Uterus (tissue), 4 donors: ENCODE data around the gene EZH2. TPM values are rescaled to one million over a fixed set of nuclear protein-coding genes. Genes with fewer than 3 reads are reported as not detected.

Experiments used
- DNase-seq, 2 donors: peaks; one replicate each; pipeline ENCODE4 v3.0.0-alpha.2; 2019 to 2020
- H3K27ac ChIP-seq, 2 donors: fragments of 200-600 bp; sonication (generic); 1 replicate in 1 of 2; 2 replicates in 1 of 2; pipeline ENCODE4 v1.5.1; 2016 to 2018
- H3K27me3 ChIP-seq, 2 donors: fragments of 200-600 bp; sonication (generic); one replicate each; pipeline ENCODE4 v1.5.1; 2018 to 2019; ENCODE audit warnings: control low read depth in 1 of 2
- H3K36me3 ChIP-seq, 2 donors: fragments of 200-600 bp; sonication (generic); one replicate each; pipeline ENCODE4 v1.5.1; 2019; ENCODE audit warnings: control low read depth in 1 of 2
- H3K4me1 ChIP-seq, 2 donors: fragments of 200-600 bp; sonication (generic); one replicate each; pipeline ENCODE4 v1.5.1; 2018 to 2019; ENCODE audit warnings: control low read depth in 1 of 2
- H3K4me3 ChIP-seq, 2 donors: fragments of 200-600 bp; sonication (generic); 1 replicate in 1 of 2; 2 replicates in 1 of 2; pipeline ENCODE4 v1.5.1; 2018 to 2019; ENCODE audit warnings: mild to moderate bottlenecking in 1 of 2
- H3K9me3 ChIP-seq, 2 donors: fragments of 200-600 bp; sonication (generic); one replicate each; pipeline ENCODE4 v1.5.1; 2019; ENCODE audit warnings: control low read depth in 1 of 2
- POLR2A ChIP-seq, 2 donors: fragments of 450-650 bp; IDR thresholded peaks; one replicate each; pipeline ENCODE4 v1.6.1; 2016; ENCODE audit warnings: antibody characterized with exemption in 2 of 2, mild to moderate bottlenecking in 1 of 2, moderate library complexity in 1 of 2
- intact Hi-C: fragments of 100-400 bp; cut with DNase I; formaldehyde crosslinking; loops from one replicate; pipeline ENCODE4 v1.15.1; 2023; ENCODE audit warnings: low total_unique reads
- total RNA-seq, 4 donors: library from RNA; depleted of rRNA in 3 of 4; stranded (reverse); fragments of >200 nt in 3 of 4; gene quantifications; one replicate each; pipeline versions ENCODE4 v1.1.0 to v1.2.4, GENCODE V29; 2014 to 2023
- TF ChIP-seq, protein P1 (sequence below), 4 experiments: fragments of 200-600 bp in 2 of 4; fragments of 450-650 bp in 2 of 4; sonication (generic) in 2 of 4; IDR thresholded peaks; one replicate each; pipeline ENCODE4 v1.5.1; 2016 to 2019; ENCODE audit warnings: antibody characterized with exemption in 4 of 4, mild to moderate bottlenecking in 2 of 4, moderate library complexity in 1 of 4
- donor health status: DM: yes; HTN: yes; CAD: no.

EZH2 gene
- total RNA-seq, 4 donors from 2014 or later, result 1.2 to 35.3 (median 2.1) TPM

DNA sequence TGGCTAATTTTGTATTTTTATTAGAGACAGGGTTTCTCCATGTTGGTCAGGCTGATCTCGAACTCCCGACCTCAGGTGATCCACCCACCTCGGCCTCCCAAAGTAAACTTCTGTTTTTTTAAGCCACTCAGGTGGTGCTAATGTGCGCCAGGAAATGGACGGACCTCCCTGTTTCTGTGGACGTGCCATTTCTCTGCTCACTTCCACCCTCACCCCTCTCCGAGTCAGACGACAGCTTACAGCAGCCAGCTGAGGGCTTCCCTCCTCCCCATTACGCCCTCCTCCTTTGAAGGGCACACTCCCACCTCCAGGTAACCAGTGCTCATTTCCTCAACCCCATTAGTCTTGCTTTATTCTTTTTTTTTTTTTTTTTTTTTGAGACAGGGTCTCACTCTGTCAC lies 41.7 kb upstream of the EZH2 start:
- intact Hi-C loops, result no loop called here
- no peak for DNase-seq
- Histone ChIP-seq H3K4me3 (no peak overlapping the region), H3K27ac (no peak overlapping the region), H3K4me1 (no peaks in the 10 kb centered on the region), H3K9me3 (no peaks in the 10 kb centered on the region), H3K36me3 (no peaks in the 10 kb centered on the region), H3K27me3 (no peaks in the 10 kb centered on the region)
- TF ChIP-seq, protein P1, sequence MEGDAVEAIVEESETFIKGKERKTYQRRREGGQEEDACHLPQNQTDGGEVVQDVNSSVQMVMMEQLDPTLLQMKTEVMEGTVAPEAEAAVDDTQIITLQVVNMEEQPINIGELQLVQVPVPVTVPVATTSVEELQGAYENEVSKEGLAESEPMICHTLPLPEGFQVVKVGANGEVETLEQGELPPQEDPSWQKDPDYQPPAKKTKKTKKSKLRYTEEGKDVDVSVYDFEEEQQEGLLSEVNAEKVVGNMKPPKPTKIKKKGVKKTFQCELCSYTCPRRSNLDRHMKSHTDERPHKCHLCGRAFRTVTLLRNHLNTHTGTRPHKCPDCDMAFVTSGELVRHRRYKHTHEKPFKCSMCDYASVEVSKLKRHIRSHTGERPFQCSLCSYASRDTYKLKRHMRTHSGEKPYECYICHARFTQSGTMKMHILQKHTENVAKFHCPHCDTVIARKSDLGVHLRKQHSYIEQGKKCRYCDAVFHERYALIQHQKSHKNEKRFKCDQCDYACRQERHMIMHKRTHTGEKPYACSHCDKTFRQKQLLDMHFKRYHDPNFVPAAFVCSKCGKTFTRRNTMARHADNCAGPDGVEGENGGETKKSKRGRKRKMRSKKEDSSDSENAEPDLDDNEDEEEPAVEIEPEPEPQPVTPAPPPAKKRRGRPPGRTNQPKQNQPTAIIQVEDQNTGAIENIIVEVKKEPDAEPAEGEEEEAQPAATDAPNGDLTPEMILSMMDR (IDR thresholded peaks at IDR 0.05), result no peak
- TF ChIP-seq POLR2A (IDR thresholded peaks at IDR 0.05), result no peak

DNA sequence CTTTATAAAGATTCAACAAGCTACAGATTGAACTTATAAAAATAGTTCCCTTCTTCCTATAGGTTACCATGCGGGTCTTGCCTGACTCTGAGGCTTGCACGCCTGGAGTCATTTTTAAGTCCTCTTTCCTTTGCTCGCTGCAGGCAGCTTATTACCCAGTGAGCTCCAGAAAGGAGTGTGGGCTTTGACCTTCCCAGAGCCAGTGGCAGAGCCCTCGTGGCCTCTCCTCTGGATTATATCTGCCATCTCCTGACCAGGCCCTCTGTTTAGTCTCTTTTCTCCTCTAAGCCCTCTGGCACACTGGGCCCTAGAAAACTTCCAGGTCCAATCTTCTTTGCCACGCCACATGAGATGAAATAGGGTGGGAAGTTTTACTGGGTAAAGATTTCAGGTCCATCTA lies 39.9 kb upstream of the EZH2 start:
- intact Hi-C loops, result no loop called here
- Histone ChIP-seq H3K27ac (no peak overlapping the region), H3K4me3 (no peak overlapping the region), H3K9me3 (no peaks in the 10 kb centered on the region), H3K36me3 (no peaks in the 10 kb centered on the region), H3K27me3 (no peaks in the 10 kb centered on the region), H3K4me1 (no peaks in the 10 kb centered on the region)
- no peak for DNase-seq
- TF ChIP-seq POLR2A (IDR thresholded peaks at IDR 0.05), result no peak
- TF ChIP-seq, protein P1 (IDR thresholded peaks at IDR 0.05), result no peak

DNA sequence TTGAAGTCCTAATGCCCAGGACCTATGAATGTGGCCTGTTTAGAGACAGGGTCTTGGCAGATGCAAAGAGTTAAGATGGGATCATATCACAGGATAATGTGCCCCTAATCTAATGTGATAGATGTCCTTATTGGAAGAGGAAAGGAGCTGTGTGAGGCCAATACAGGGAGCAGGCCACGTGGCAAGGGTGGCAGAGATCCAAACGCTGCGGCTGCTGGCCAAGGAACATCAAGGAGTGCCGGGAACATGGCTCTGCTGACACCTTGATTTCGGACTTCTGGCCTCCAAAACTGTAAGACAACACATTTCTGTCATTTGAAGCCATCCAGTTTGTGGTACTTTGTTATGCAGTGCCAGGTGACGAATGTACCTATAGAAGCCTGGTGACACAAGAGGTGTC lies 37.7 kb upstream of the EZH2 start:
- Histone ChIP-seq H3K36me3 (no peaks in the 10 kb centered on the region), H3K4me1 (no peaks in the 10 kb centered on the region), H3K4me3 (no peak overlapping the region), H3K27ac (no peak overlapping the region), H3K27me3 (no peaks in the 10 kb centered on the region), H3K9me3 (no peaks in the 10 kb centered on the region)
- TF ChIP-seq, protein P1 (IDR thresholded peaks at IDR 0.05), result no peak
- TF ChIP-seq POLR2A (IDR thresholded peaks at IDR 0.05), result no peak
- no peak for DNase-seq
- intact Hi-C loops, result no loop called here

DNA sequence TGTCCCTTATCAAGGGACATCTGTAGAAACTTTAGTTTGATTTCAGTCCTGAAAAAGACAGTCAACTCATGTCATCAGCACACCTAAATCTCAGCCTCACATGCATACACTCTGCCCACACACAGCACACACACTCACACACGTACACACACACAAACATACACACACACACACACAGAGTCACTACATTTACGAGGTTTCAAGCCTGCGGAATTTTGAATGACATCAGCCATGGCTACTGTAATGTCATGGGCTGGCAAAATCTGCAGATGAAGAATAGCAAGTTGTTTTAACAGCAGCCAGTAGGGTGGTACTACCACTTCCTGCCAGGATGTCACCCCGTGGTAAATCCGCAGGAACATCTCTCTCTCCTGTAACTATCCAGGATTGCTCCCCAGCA lies 37.1 kb upstream of the EZH2 start:
- H3K27me3 ChIP-seq, result no peaks in the 10 kb centered on the region
- no peaks in the 10 kb centered on the region for H3K9me3 ChIP-seq
- no peak for DNase-seq
- no peaks in the 10 kb centered on the region for H3K4me1 ChIP-seq
- intact Hi-C loops, result no loop called here
- no peak overlapping the region for H3K27ac ChIP-seq
- no peak for TF ChIP-seq POLR2A (IDR thresholded peaks at IDR 0.05)
- TF ChIP-seq, protein P1 (IDR thresholded peaks at IDR 0.05), result no peak
- no peaks in the 10 kb centered on the region for H3K36me3 ChIP-seq
- H3K4me3 ChIP-seq, result no peak overlapping the region

DNA sequence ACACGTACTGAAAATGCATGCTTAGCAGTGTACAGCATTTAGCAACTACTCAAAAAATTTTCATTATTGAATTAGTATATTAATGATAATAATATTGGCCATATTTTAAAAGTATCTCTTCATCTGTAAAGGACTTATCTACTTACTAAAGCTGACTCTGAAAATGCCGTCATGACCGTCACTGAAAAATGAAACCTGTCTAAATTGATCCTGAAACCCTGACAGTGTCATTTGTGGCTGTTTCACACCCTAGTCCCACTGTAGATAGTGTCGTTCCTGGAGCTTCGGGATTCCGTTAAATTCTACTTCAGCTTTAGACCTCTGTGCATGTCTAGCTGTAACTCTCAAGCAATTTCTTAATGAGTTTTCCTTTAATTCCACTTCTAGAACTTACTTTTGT lies 35.8 kb upstream of the EZH2 start:
- TF ChIP-seq POLR2A (IDR thresholded peaks at IDR 0.05), result no peak
- TF ChIP-seq, protein P1 (IDR thresholded peaks at IDR 0.05), result no peak
- intact Hi-C loops, result no loop called here
- H3K27me3 ChIP-seq, result no peaks in the 10 kb centered on the region

More for the DNA sequence above, 35.8 kb upstream of the EZH2 start:
- H3K9me3 ChIP-seq, result no peaks in the 10 kb centered on the region
- no peak for DNase-seq
- no peak overlapping the region for H3K4me3 ChIP-seq
- H3K4me1 ChIP-seq, result no peaks in the 10 kb centered on the region
- no peaks in the 10 kb centered on the region for H3K36me3 ChIP-seq
- no peak overlapping the region for H3K27ac ChIP-seq
